Osteocyte (in vitro differentiated cells): ENCODE measurements around the gene CYB5A. TPM values are rescaled to one million over a fixed set of nuclear protein-coding genes. Genes with fewer than 3 reads are reported as not detected.
"Not testable (repeated sequence)": the region's sequence is repeated elsewhere in the genome, so short reads cannot be mapped to it uniquely, and the experiment has no call there.

Experiments used
- DNase-seq: peaks from one replicate; pipeline ENCODE4 v3.0.0; 2021; ENCODE audit warnings: mixed read lengths; ENCODE audit not compliant: unreplicated experiment; ENCODE audit errors: extremely low spot score
- H3K27ac Mint-ChIP-seq: one replicate; pipeline ENCODE4 v1.8.0; 2021; ENCODE audit warnings: mild to moderate bottlenecking, mixed read lengths; ENCODE audit not compliant: unreplicated experiment
- H3K27me3 Mint-ChIP-seq: one replicate; pipeline ENCODE4 v1.8.0; 2021; ENCODE audit warnings: mixed read lengths; ENCODE audit not compliant: unreplicated experiment
- H3K36me3 Mint-ChIP-seq: one replicate; pipeline ENCODE4 v1.8.0; 2021; ENCODE audit warnings: mixed read lengths; ENCODE audit not compliant: unreplicated experiment
- H3K4me1 Mint-ChIP-seq: one replicate; pipeline ENCODE4 v1.8.0; 2021; ENCODE audit warnings: mixed read lengths; ENCODE audit not compliant: unreplicated experiment
- H3K4me3 Mint-ChIP-seq: one replicate; pipeline ENCODE4 v1.8.0; 2021; ENCODE audit warnings: mild to moderate bottlenecking, moderate library complexity, mixed read lengths; ENCODE audit not compliant: unreplicated experiment
- H3K9me3 Mint-ChIP-seq: one replicate; pipeline ENCODE4 v1.8.0; 2021; ENCODE audit warnings: mixed read lengths; ENCODE audit not compliant: unreplicated experiment
- CTCF ChIP-seq: fragments of 200-600 bp; sonication (generic); IDR thresholded peaks from 2 replicates; pipeline ENCODE4 v1.5.0; 2021; ENCODE audit warnings: antibody characterized with exemption, mild to moderate bottlenecking, moderate library complexity
- total RNA-seq: library from RNA; stranded (reverse); gene quantifications from 2 replicates; pipeline ENCODE4 v1.2.1, GENCODE V29; 2021

The CYB5A gene
- total RNA-seq, 1 donor from 2014 or later, result 28.2 TPM

GRCh38 chr18:74286106-74286855 lies 5.5 kb downstream of the CYB5A start:
- no peak overlapping the region for H3K4me3 Mint-ChIP-seq
- no peak for TF ChIP-seq CTCF
- DNase-seq, result no peak
- peaks cover 39% of the 10 kb centered on the region for H3K4me1 Mint-ChIP-seq
- no peaks in the 10 kb centered on the region for H3K36me3 Mint-ChIP-seq
- H3K9me3 Mint-ChIP-seq, result no peaks in the 10 kb centered on the region
- H3K27me3 Mint-ChIP-seq, result no peaks in the 10 kb centered on the region
- H3K27ac Mint-ChIP-seq, result no peak overlapping the region

DNA sequence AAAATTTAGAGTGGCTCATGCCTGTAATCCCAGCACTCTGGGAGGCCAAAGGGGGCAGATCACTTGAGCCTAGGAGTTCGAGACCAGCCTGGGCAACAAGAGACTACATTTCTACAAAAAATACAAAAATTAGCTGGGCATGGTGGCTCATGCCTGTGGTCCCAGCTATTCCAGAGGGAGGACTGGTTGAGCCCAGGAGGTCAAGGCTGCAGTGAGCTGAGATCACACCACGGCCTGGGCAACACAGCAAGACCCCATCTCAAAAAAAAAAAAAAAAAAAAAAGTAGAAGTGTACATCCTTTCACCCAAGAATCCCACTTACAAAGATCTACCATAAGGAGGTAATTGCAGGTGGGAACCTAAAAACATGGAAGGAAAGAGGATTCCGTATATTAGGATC lies 6.2 kb downstream of the CYB5A start:
- H3K27me3 Mint-ChIP-seq, H3K36me3 Mint-ChIP-seq, DNase-seq, H3K4me3 Mint-ChIP-seq, H3K9me3 Mint-ChIP-seq, H3K27ac Mint-ChIP-seq: not testable (repeated sequence)
- peaks cover 40% of the 10 kb centered on the region for H3K4me1 Mint-ChIP-seq

DNA sequence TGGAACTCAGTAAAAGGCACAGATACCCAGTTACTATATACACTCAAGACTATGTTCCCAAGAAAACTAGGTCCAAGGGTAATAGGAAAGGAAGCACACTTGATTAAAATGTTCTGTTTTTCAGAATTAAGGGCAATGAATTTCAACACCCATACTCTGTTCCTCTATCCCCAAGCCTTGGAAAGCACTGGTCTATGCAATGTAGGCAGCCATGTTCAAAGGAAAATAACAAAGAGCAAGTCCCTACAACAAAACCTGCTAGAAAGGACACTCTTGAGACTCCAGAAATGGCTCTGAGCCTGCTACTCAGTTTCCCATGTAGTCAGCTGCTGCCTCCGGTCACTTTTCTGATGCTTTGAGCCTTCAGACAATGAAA lies 6.8 kb downstream of the CYB5A start:
- Mint-ChIP-seq H3K4me1 (peaks cover 37% of the 10 kb centered on the region), H3K4me3 (no peak overlapping the region), H3K27ac (no peak overlapping the region), H3K27me3 (no peaks in the 10 kb centered on the region), H3K36me3 (no peaks in the 10 kb centered on the region), H3K9me3 (no peaks in the 10 kb centered on the region)
- no peak for DNase-seq
- TF ChIP-seq CTCF, result no peak

DNA sequence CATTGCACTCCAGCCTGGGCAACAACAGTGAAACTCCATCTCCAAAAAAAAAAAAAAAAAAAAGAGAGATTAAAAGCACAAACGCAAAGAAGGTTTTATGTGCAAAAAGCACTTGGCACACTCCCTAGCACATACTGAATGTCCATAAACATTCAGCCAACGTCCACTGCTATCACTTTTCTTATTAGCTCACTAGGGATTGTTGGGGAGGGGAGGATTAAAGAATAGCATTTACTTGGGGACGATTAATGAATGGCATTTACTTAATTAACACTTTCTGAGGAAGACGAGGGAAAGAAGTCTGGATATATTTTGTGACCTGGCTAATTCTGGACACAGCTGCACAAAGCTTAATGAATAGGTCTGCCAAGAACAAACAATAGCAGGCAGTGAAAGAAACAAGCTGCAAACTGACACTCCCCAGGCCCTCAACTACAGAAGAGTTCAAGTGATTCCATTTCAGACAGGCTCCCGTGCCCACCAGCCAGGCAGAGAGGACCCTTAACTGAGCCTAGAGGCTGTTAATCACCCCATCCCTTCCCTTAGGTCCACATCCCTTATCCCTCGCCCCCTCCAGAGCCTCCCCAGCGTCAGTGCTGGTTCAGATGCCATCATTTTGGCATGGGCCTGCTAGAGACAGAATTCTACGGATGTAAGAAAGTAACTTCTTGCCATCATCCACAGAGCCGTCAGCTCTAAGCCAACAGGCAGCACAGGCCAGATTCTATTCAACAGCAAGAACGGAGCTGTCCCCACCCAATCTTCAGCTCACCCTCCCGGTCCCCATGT lies 7.4 kb downstream of the CYB5A start:
- H3K27me3 Mint-ChIP-seq, result no peaks in the 10 kb centered on the region
- no peaks in the 10 kb centered on the region for H3K36me3 Mint-ChIP-seq
- DNase-seq, result no peak
- H3K4me3 Mint-ChIP-seq, result no peak overlapping the region
- TF ChIP-seq CTCF, result no peak
- H3K4me1 Mint-ChIP-seq, result peaks cover 31% of the 10 kb centered on the region
- no peaks in the 10 kb centered on the region for H3K9me3 Mint-ChIP-seq
- H3K27ac Mint-ChIP-seq, result no peak overlapping the region

DNA sequence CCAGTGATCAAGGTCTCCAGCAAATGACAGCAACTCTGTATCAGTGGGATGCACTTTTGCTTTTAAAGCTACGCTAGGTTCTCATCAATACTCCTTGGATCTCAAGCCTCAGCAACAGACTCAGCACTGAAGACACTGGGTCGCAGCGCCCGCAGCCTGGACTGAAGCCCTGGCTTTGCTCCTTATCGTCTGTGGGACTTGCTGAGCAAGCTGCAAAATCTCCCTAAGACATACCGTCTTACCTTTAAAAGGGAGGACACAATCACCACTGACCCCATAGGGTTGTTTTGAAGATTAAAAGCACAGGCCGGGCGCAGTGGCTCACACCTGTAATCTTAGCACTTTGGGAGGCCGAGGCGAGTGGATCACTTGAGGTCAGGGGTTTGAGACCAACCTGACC lies 8.1 kb downstream of the CYB5A start:
- no peaks in the 10 kb centered on the region for H3K36me3 Mint-ChIP-seq
- no peaks in the 10 kb centered on the region for H3K27me3 Mint-ChIP-seq
- H3K9me3 Mint-ChIP-seq, result no peaks in the 10 kb centered on the region
- H3K4me3 Mint-ChIP-seq, result no peak overlapping the region
- DNase-seq, result no peak
- no peak overlapping the region for H3K27ac Mint-ChIP-seq
- H3K4me1 Mint-ChIP-seq, result peaks cover 23% of the 10 kb centered on the region
- TF ChIP-seq CTCF, result no peak
